GM12878 (cell line): ENCODE results near the gene SCAP. TPM values are rescaled to one million over a fixed set of nuclear protein-coding genes. Genes with fewer than 3 reads are reported as not detected.

ENCODE experiments used
- ATAC-seq: fragments of 200-7000 bp; cut with Tn5 transposase; 3 replicates; pipeline ENCODE4 v1.9.1; 2020; ENCODE audit warnings: mild to moderate bottlenecking, moderate library complexity
- BruUV-seq: library from RNA; stranded (reverse); fragments of 400-500 nt; replicated peaks from 2 replicates; lab custom pipeline; 2021; lab: Mats Ljungman, UMichigan
- CTCF ChIA-PET: fragments of 300-600 bp; sonication (Branson Sonifier 250); formaldehyde crosslinking; extraction: SDS; loops from one replicate; lab custom pipeline; 2021; ENCODE audit warnings: inconsistent platforms; lab: Yijun Ruan, JAX
- POLR2A ChIA-PET: fragments of 350-600 bp; formaldehyde crosslinking; extraction: SDS; loops from one replicate; lab custom pipeline; 2021; ENCODE audit warnings: inconsistent platforms; lab: Charles Lee
- RAD21 ChIA-PET: fragments of 300-600 bp; sonication (Branson Sonifier 250); formaldehyde crosslinking; loops from one replicate; lab custom pipeline; 2023; ENCODE audit warnings: antibody characterized with exemption; ENCODE audit not compliant: unreplicated experiment; lab: Charles Lee
- SMC1A ChIA-PET: fragments of 300-600 bp; sonication (Branson Sonifier 250); formaldehyde crosslinking; loops from one replicate; lab custom pipeline; 2023; ENCODE audit not compliant: unreplicated experiment, uncharacterized antibody; lab: Charles Lee
- DNase-seq: peaks from one replicate; pipeline ENCODE4 v3.0.0-alpha.2; 2011; ENCODE audit warnings: low read depth, low spot score
- FAIRE-seq: peaks from 3 replicates; lab custom pipeline; 2011; peaks lifted over from hg19 to GRCh38; lab: Jason Lieb, UNC
- H2AFZ ChIP-seq: 2 replicates; pipeline ENCODE4 v1.6.0; 2011; ENCODE audit warnings: low read depth, low read length, control low read depth; ENCODE audit not compliant: control insufficient read depth
- H3K27ac ChIP-seq: 2 replicates; pipeline ENCODE4 v1.5.1; 2011; ENCODE audit warnings: control low read depth; ENCODE audit not compliant: control insufficient read depth, insufficient read depth
- H3K27me3 ChIP-seq, 2 experiments: replicated peaks in 1 of 2; 2 replicates each; pipeline versions ENCODE4 v1.6.0 to v1.6.1; 2011; ENCODE audit warnings: low read length in 1 of 2; ENCODE audit not compliant: control insufficient read depth in 2 of 2, insufficient read depth in 2 of 2
- H3K36me3 ChIP-seq, 2 experiments: 2 replicates each; pipeline ENCODE4 v1.5.1; 2011; ENCODE audit warnings: low read length in 1 of 2; ENCODE audit not compliant: control insufficient read depth in 2 of 2, insufficient read depth in 2 of 2
- H3K4me1 ChIP-seq: 2 replicates; pipeline ENCODE4 v1.6.1; 2011; ENCODE audit warnings: mild to moderate bottlenecking, low read length, moderate library complexity, mixed read lengths; ENCODE audit not compliant: control insufficient read depth, insufficient read depth
- H3K4me2 ChIP-seq: 2 replicates; pipeline ENCODE4 v1.6.0; 2011; ENCODE audit warnings: control low read depth; ENCODE audit not compliant: control insufficient read depth, insufficient read depth
- H3K4me3 ChIP-seq: fragments of 200-600 bp; sonication (generic); 2 replicates; pipeline ENCODE4 v1.5.1; 2016
- H3K79me2 ChIP-seq: 2 replicates; pipeline ENCODE4 v1.6.0; 2011; ENCODE audit warnings: low read length; ENCODE audit not compliant: control insufficient read depth, insufficient read depth
- H3K9ac ChIP-seq: 2 replicates; pipeline ENCODE4 v1.8.0; 2011; ENCODE audit warnings: low read length, control low read depth, mixed read lengths; ENCODE audit not compliant: control insufficient read depth, insufficient read depth
- H3K9me3 ChIP-seq: replicated peaks from 3 replicates; pipeline ENCODE4 v1.5.1; 2011; ENCODE audit warnings: mild to moderate bottlenecking, low read length; ENCODE audit not compliant: control insufficient read depth, insufficient read depth
- H4K20me1 ChIP-seq: 2 replicates; pipeline ENCODE4 v1.6.0; 2011; ENCODE audit not compliant: control insufficient read depth, insufficient read depth
- BRCA1 ChIP-seq: IDR thresholded peaks from 2 replicates; pipeline ENCODE4 v1.6.1; 2011; ENCODE audit warnings: low read depth, low read length, improper control_type of control experiment
- CHD1 ChIP-seq: IDR thresholded peaks from 2 replicates; pipeline ENCODE4 v1.6.1; 2012; ENCODE audit warnings: low read depth, low read length, improper control_type of control experiment
- IKZF2 ChIP-seq, 2 experiments: fragments of 450-650 bp; IDR thresholded peaks; 2 replicates each; pipeline ENCODE4 v1.6.1; 2017; ENCODE audit warnings: mild to moderate bottlenecking in 2 of 2, moderate library complexity in 2 of 2
- KLF5 ChIP-seq: fragments of 450-650 bp; IDR thresholded peaks from 2 replicates; pipeline ENCODE4 v1.6.1; 2014; ENCODE audit warnings: mild to moderate bottlenecking; ENCODE audit not compliant: partially characterized antibody
- RAD21 ChIP-seq: IDR thresholded peaks from 2 replicates; pipeline ENCODE4 v1.6.1; 2011; ENCODE audit warnings: mild to moderate bottlenecking, low read depth, low read length, moderate library complexity; ENCODE audit not compliant: insufficient read depth
- WRNIP1 ChIP-seq: IDR thresholded peaks from 2 replicates; pipeline ENCODE4 v1.6.1; 2011; ENCODE audit warnings: low read depth, low read length, improper control_type of control experiment, borderline replicate concordance
- ZNF217 ChIP-seq: fragments of 450-650 bp; IDR thresholded peaks from 2 replicates; pipeline ENCODE4 v1.6.1; 2017; ENCODE audit warnings: antibody characterized with exemption, mild to moderate bottlenecking
- WGBS: methylation state at CpG from one replicate; pipeline ENCODE4 v1.1.6; 2016; ENCODE audit warnings: low lambda C conversion rate; ENCODE audit not compliant: insufficient replicate concordance, insufficient coverage; ENCODE audit errors: missing lambda C conversion rate; 5-methylcytosine and 5-hydroxymethylcytosine counted together
- in situ Hi-C: fragments of 300-500 bp; cut with MboI; formaldehyde crosslinking; loops from 9 replicates; pipeline ENCODE4 v1.14.3; 2018; ENCODE audit warnings: mixed read lengths
- intact Hi-C: fragments of 100-400 bp; cut with micrococcal nuclease; formaldehyde crosslinking; loops from one replicate; pipeline ENCODE4 v1.14.2; 2022; ENCODE audit not compliant: unreplicated experiment
- polyA plus RNA-seq, 11 experiments: library from polyadenylated mRNA; depleted of rRNA in 4 of 11; unstranded in 6 of 11; stranded (reverse) in 5 of 11; fragments of >200 nt; fragmentation: Nextera tagmentation in 4 of 11; fragmentation: Illumina TruSeq in 1 of 11; extraction: Ambion mirVana in 4 of 11; extraction: Trizol in 1 of 11; gene quantifications; 1 replicate in 1 of 11; 2 replicates in 10 of 11; pipeline versions ENCODE4 v1.2.1 to v1.2.3, GENCODE V29; 2011 to 2016; ENCODE audit warnings: inconsistent platforms in 2 of 11, missing spikeins in 2 of 11, low read depth in 1 of 11
- total RNA-seq, 4 experiments: library from RNA; depleted of rRNA in 3 of 4; stranded (reverse); fragments of >200 nt in 3 of 4; fragmentation: Illumina TruSeq in 1 of 4; extraction: Trizol in 1 of 4; gene quantifications; 2 replicates each; pipeline versions ENCODE4 v1.2.1 to v1.2.3, GENCODE V29; 2013 to 2021
- TF ChIP-seq, protein P1 (sequence below): fragments of 450-650 bp; IDR thresholded peaks from 2 replicates; pipeline ENCODE4 v1.6.1; 2016; ENCODE audit warnings: mild to moderate bottlenecking

SCAP gene
- total and polyA plus RNA-seq, 10 of the 15 experiments (the other 5 are each of a cell fraction or from before 2014, with no cell fraction given): 1.5 to 64.1 (median 27.9) TPM

DNA sequence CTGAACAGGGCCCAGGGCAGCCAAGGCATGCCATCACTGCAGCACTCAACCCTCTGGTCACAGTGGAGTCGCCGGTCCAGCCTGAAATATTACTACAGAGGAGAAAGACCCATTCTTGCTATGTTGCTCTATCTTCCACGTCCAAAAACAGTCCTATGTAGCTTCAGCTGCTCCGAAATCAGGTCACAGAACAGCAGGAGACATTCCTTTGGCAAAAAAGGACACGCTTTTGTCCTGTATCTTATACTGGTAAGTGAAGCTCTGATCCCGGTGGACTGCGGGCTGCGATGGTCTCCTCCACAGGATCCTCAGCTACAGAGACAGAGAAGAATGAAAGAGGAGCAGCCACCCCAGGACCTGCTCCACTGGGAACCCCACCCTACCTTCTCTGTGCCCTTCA lies 20.1 kb upstream of the SCAP start:
- Histone ChIP-seq H3K4me3 (no peak overlapping the region), H3K4me2 (no peak overlapping the region), H3K9me3 (no peaks in the 10 kb centered on the region), H3K9ac (no peak overlapping the region), H2AFZ (no peak overlapping the region), H3K36me3 (peaks cover 21% of the 10 kb centered on the region in 2 experiments; a peak in 3 of 4 replicates), H3K4me1 (peaks cover 3% of the 10 kb centered on the region), H3K79me2 (no peaks in the 10 kb centered on the region), H4K20me1 (no peaks in the 10 kb centered on the region), H3K27me3 (no peaks in the 10 kb centered on the region), H3K27ac (no peak overlapping the region)
- ChIA-PET SMC1A (no interaction called here), RAD21 (no interaction called here), POLR2A (interaction anchor here (0.5 kb wide), 1 partner anchor 572 kb away, joined by 4 read pairs; no protein-coding TSS in a partner anchor), CTCF (interaction anchor here (1.3 to 2.6 kb wide), 2 partner anchors 17 to 75 kb away, joined by 3 to 10 read pairs; partner anchors contain the start of gene ELP6)
- FAIRE-seq (no peak), ATAC-seq (no peak), DNase-seq (no peak)
- TF ChIP-seq, protein P1, sequence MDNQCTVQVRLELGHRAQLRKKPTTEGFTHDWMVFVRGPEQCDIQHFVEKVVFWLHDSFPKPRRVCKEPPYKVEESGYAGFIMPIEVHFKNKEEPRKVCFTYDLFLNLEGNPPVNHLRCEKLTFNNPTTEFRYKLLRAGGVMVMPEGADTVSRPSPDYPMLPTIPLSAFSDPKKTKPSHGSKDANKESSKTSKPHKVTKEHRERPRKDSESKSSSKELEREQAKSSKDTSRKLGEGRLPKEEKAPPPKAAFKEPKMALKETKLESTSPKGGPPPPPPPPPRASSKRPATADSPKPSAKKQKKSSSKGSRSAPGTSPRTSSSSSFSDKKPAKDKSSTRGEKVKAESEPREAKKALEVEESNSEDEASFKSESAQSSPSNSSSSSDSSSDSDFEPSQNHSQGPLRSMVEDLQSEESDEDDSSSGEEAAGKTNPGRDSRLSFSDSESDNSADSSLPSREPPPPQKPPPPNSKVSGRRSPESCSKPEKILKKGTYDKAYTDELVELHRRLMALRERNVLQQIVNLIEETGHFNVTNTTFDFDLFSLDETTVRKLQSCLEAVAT: no peak
- TF ChIP-seq RAD21 (no peak), BRCA1 (no peak), CHD1 (no peak), IKZF2 (IDR thresholded peaks at IDR 0.05) (no peak), ZNF217 (no peak), WRNIP1 (no peak), KLF5 (no peak)
- in situ Hi-C loops: no loop called here
- WGBS: 98% methylated on average over 8 of the region's 8 CpGs
- BruUV-seq: no TSS peak
- intact Hi-C loops: no loop called here
